8988T (cell line): ENCODE measurements around the gene BEND2.

Source experiments
- DNase-seq: peaks from one replicate; pipeline ENCODE4 v3.0.0; 2011

BEND2 gene

GRCh38 chrX:18133605-18134004, 87.1 kb downstream of the BEND2 start:
- no peak for DNase-seq

GRCh38 chrX:18129690-18130089, 91.0 kb downstream of the BEND2 start:
- DNase-seq = no peak

- no peak for DNase-seq
Measured at GRCh38 chrX:18126971-18127370, 93.7 kb downstream of the BEND2 start.

GRCh38 chrX:18119856-18120255, 100.8 kb downstream of the BEND2 start:
- DNase-seq = no peak
